ENCODE results near the gene PSKH1.

The PSKH1 gene

DNA sequence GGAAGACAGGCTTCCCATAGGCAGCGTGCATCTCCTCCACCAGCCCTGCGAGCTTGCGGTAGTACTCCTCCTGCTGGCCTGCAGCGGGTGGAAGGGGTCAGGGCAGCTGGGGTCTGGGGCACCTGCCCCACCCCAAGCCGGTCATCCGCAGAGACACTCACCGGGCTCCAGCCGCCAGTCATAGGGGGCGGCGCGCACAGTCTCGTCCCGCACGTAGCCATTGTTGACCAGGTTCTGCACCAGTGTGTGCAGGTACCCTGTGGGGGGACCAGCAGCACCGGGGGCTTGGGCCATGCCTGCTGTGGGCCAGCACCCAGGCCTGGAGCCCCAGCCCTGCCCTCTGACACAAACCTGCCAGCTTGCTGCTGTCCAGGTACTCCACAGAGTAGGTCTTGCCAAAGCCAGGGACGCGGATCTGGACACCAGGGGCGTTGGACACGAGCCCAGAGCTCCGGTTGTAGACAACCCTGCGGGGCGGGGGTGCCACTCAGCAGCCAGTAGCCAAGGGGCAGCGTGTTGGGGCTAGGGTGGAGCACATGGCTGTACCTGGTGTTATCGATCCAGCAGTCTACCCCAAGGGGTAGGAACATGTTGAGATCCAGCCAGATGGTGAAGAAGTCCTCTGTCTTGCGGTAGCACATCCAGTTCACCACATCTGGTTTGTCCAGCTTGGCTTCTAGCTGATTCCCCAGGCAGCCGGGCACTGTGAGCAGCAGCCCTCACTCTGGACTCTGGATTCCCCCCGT lies 49.6 kb downstream of the PSKH1 start:
- ATAC-seq, result no peak; the same call in 2 of the 3 replicates
- TF ChIP-seq ISL1 (CRISPR knock-in tag; IDR thresholded peaks at IDR 0.05) (no peak), ZNF8 (CRISPR knock-in tag; IDR thresholded peaks at IDR 0.05) (no peak)
- TF ChIP-seq, protein P1, sequence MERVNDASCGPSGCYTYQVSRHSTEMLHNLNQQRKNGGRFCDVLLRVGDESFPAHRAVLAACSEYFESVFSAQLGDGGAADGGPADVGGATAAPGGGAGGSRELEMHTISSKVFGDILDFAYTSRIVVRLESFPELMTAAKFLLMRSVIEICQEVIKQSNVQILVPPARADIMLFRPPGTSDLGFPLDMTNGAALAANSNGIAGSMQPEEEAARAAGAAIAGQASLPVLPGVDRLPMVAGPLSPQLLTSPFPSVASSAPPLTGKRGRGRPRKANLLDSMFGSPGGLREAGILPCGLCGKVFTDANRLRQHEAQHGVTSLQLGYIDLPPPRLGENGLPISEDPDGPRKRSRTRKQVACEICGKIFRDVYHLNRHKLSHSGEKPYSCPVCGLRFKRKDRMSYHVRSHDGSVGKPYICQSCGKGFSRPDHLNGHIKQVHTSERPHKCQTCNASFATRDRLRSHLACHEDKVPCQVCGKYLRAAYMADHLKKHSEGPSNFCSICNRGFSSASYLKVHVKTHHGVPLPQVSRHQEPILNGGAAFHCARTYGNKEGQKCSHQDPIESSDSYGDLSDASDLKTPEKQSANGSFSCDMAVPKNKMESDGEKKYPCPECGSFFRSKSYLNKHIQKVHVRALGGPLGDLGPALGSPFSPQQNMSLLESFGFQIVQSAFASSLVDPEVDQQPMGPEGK (CRISPR knock-in tag; IDR thresholded peaks at IDR 0.05; ENCODE audit: borderline replicate concordance), result no peak

DNA sequence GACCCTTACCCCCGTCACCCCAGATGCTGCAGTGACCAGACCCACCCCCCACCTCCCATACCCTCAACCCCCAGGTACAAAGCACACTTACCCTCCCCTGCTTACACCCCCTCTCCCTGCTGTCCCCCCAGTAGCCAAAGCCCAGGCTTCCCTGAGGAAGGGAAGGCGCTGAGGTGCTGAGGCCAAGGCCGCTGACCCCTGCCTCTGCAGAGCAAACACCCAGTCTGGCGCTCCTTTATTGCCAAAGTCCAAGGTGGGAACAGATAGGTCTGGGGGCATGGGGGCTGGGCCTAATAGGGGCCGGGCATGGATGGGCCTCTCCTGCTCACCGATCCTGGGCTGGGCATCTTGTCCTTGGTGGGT lies 50.2 kb downstream of the PSKH1 start:
- TF ChIP-seq ISL1 (CRISPR knock-in tag; IDR thresholded peaks at IDR 0.05) (no peak), PPARA (CRISPR knock-in tag; IDR thresholded peaks at IDR 0.05; ENCODE audit: borderline replicate concordance) (no peak), ZFP30 (CRISPR knock-in tag; IDR thresholded peaks at IDR 0.05) (no peak), TOX (CRISPR knock-in tag; IDR thresholded peaks at IDR 0.05; ENCODE audit: borderline replicate concordance) (no peak), ZFP3 (CRISPR knock-in tag; IDR thresholded peaks at IDR 0.05) (no peak), SNAI2 (CRISPR knock-in tag; IDR thresholded peaks at IDR 0.05) (no peak), ZC3H10 (CRISPR knock-in tag; IDR thresholded peaks at IDR 0.05) (no peak), ZNF8 (CRISPR knock-in tag; IDR thresholded peaks at IDR 0.05) (no peak), ZNF565 (CRISPR knock-in tag; conservative IDR thresholded peaks at IDR 0.05; ENCODE audit: low read depth) (no peak), RARB (CRISPR knock-in tag; IDR thresholded peaks at IDR 0.05) (no peak), GLIS3 (CRISPR knock-in tag; IDR thresholded peaks at IDR 0.05) (no peak)
- TF ChIP-seq, protein P2, sequence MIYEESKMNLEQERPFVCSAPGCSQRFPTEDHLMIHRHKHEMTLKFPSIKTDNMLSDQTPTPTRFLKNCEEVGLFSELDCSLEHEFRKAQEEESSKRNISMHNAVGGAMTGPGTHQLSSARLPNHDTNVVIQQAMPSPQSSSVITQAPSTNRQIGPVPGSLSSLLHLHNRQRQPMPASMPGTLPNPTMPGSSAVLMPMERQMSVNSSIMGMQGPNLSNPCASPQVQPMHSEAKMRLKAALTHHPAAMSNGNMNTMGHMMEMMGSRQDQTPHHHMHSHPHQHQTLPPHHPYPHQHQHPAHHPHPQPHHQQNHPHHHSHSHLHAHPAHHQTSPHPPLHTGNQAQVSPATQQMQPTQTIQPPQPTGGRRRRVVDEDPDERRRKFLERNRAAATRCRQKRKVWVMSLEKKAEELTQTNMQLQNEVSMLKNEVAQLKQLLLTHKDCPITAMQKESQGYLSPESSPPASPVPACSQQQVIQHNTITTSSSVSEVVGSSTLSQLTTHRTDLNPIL (CRISPR knock-in tag; IDR thresholded peaks at IDR 0.05; ENCODE audit: low read depth), result no peak
- TF ChIP-seq, protein P3, sequence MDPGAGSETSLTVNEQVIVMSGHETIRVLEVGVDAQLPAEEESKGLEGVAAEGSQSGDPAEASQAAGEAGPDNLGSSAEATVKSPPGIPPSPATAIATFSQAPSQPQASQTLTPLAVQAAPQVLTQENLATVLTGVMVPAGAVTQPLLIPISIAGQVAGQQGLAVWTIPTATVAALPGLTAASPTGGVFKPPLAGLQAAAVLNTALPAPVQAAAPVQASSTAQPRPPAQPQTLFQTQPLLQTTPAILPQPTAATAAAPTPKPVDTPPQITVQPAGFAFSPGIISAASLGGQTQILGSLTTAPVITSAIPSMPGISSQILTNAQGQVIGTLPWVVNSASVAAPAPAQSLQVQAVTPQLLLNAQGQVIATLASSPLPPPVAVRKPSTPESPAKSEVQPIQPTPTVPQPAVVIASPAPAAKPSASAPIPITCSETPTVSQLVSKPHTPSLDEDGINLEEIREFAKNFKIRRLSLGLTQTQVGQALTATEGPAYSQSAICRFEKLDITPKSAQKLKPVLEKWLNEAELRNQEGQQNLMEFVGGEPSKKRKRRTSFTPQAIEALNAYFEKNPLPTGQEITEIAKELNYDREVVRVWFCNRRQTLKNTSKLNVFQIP (CRISPR knock-in tag; IDR thresholded peaks at IDR 0.05; ENCODE audit: borderline replicate concordance, low read depth), result no peak
- TF ChIP-seq, protein P1 (CRISPR knock-in tag; IDR thresholded peaks at IDR 0.05; ENCODE audit: borderline replicate concordance), result no peak
- TF ChIP-seq, protein P4, sequence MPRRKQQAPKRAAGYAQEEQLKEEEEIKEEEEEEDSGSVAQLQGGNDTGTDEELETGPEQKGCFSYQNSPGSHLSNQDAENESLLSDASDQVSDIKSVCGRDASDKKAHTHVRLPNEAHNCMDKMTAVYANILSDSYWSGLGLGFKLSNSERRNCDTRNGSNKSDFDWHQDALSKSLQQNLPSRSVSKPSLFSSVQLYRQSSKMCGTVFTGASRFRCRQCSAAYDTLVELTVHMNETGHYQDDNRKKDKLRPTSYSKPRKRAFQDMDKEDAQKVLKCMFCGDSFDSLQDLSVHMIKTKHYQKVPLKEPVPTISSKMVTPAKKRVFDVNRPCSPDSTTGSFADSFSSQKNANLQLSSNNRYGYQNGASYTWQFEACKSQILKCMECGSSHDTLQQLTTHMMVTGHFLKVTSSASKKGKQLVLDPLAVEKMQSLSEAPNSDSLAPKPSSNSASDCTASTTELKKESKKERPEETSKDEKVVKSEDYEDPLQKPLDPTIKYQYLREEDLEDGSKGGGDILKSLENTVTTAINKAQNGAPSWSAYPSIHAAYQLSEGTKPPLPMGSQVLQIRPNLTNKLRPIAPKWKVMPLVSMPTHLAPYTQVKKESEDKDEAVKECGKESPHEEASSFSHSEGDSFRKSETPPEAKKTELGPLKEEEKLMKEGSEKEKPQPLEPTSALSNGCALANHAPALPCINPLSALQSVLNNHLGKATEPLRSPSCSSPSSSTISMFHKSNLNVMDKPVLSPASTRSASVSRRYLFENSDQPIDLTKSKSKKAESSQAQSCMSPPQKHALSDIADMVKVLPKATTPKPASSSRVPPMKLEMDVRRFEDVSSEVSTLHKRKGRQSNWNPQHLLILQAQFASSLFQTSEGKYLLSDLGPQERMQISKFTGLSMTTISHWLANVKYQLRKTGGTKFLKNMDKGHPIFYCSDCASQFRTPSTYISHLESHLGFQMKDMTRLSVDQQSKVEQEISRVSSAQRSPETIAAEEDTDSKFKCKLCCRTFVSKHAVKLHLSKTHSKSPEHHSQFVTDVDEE (CRISPR knock-in tag; IDR thresholded peaks at IDR 0.05), result no peak
- TF ChIP-seq, protein P5, sequence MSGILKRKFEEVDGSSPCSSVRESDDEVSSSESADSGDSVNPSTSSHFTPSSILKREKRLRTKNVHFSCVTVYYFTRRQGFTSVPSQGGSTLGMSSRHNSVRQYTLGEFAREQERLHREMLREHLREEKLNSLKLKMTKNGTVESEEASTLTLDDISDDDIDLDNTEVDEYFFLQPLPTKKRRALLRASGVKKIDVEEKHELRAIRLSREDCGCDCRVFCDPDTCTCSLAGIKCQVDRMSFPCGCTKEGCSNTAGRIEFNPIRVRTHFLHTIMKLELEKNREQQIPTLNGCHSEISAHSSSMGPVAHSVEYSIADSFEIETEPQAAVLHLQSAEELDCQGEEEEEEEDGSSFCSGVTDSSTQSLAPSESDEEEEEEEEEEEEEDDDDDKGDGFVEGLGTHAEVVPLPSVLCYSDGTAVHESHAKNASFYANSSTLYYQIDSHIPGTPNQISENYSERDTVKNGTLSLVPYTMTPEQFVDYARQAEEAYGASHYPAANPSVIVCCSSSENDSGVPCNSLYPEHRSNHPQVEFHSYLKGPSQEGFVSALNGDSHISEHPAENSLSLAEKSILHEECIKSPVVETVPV (CRISPR knock-in tag; IDR thresholded peaks at IDR 0.05), result no peak
- no peak for ATAC-seq
